HepG2 (cell line): ENCODE results near the gene SWI5.

Source experiments
- BHLHE40 ChIP-seq: IDR thresholded peaks from 2 replicates; pipeline ENCODE4 v1.6.1; 2011; ENCODE audit warnings: low read length, improper control_type of control experiment
- MNT ChIP-seq: fragments of 450-650 bp; IDR thresholded peaks from 2 replicates; pipeline ENCODE4 v1.6.1; 2016
- MXD3 ChIP-seq: IDR thresholded peaks from 2 replicates; pipeline ENCODE4 v1.6.1; 2016; ENCODE audit warnings: mild to moderate bottlenecking, missing biosample characterization, missing genetic modification reagents
- THAP8 ChIP-seq: sonication (generic); formaldehyde crosslinking; IDR thresholded peaks from 2 replicates; pipeline ENCODE4 v1.5.1; 2020; ENCODE audit warnings: missing genetic modification reagents, mild to moderate bottlenecking, borderline replicate concordance
- ZBTB34 ChIP-seq: sonication (generic); formaldehyde crosslinking; IDR thresholded peaks from 2 replicates; pipeline ENCODE4 v1.8.0; 2022; ENCODE audit warnings: mild to moderate bottlenecking, missing genetic modification reagents
- ZSCAN9 ChIP-seq: IDR thresholded peaks from 2 replicates; pipeline ENCODE4 v1.6.1; 2016; ENCODE audit warnings: borderline replicate concordance

GRCh38 chr9:128322404-128323211 is 46.5 kb downstream of the SWI5 start, which contains the start of the genes COQ4 and TRUB2:
- TF ChIP-seq THAP8 (CRISPR knock-in tag) (no peak), ZBTB34 (no peak), MXD3 (CRISPR knock-in tag) (peak; percentile 97), MNT (peak; percentile 56), BHLHE40 (no peak), ZSCAN9 (CRISPR knock-in tag) (no peak; the same call in 1 of the 2 replicates)
